GM21529 (cell line): ENCODE results near the gene ZMPSTE24.
A peak's percentile ranks its signal among the peaks of the same experiment; 100 is the strongest.

ENCODE experiments used
- ATAC-seq: cut with Tn5 transposase; IDR thresholded peaks from one replicate; pipeline ENCODE4 v1.9.1; 2021; ENCODE audit not compliant: unreplicated experiment

The ZMPSTE24 gene

DNA sequence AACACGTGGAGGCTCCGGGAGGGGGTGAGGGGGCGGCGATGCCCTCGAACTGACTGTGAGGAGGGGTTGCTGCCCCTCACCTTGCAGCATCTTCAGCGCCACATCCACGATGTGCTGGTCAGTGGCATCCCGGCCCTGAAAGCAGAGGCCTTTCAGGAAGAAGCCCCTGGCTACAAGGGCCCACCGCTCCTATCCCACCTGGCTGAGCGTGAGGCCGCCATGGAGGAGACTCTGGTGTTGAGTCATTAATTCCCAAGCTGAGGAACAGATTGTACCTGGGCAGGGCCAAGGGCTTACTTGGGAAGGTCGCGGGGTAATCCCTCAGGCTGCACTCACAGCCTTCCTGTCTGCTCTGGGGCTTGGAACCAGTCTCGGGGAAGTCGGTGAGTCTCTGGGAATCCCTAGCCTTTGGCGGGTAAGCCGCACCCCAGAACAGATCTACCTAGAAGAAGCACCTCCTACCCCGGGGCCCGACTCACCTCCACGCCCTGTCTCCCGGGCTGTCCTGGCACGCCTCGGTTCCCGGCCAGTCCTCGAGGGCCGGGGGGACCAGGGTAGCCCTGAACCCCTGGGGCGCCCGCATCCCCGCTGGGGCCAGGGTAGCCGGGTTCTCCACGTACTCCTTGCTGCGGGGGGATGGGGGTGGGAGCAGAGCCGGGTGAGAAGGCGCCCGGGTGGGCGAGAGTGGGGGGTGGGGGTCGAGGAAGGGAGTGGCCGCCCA, 45.2 kb downstream of the ZMPSTE24 start:
- no peak for ATAC-seq

DNA sequence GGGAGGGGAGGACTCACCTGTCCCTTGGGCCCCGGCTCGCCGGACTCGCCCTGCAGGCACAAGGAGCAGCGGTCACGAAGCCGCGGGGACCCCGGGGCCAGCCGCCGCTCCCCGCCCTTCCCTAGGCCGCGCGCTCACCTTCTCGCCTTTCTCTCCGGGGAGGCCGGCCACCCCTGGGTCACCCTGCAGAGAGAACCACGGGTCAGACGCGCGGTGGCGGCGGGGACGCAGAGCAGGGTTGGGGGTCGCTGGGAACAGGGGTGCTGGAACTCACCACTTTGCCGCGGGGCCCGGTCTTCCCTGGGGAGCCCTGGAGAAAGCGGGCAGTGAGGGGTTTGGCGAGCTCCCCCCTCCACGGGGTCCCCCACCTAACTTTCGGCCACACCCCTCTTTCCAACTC, 45.8 kb downstream of the ZMPSTE24 start:
- no peak for ATAC-seq

DNA sequence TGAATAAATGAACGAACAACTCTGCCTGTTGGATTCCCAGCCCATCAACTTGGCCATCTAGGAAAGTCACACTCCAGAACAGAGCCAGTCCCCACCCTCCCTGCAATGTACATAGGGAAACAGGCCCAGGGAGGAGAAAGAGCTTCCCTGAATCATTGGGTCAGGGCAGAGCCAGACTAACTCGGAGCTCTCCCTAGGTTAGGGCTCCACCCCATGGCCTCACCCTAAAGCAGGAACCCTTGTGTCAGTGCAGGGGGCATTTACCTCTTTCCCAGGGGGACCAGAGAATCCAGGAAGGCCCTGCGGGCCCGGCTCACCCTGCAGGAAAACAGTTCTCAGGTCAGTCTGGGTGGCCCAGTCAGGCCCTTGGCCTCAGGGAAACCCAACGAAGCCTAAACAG, 47.4 kb downstream of the ZMPSTE24 start:
- no peak for ATAC-seq

DNA sequence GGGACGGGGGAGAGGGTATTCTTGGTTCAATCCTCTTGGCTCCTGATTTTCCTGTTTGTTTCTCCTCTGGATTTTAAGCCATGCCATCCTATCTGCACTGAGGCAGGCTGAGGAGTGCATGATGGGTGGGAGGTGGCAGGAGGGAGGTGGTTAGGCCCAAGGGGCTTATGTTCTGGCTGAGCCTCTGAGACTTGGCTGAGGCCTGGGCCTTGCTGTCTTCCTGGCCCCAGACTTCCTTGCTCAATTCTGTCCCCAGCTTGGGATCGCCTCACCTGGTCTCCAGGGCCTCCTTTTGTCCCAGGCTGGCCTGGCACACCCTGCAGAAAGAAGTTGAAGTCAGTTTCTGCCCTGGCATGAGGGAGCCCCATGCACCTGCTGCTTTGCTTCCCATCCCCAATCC, 47.8 kb downstream of the ZMPSTE24 start:
- ATAC-seq, result no peak

DNA sequence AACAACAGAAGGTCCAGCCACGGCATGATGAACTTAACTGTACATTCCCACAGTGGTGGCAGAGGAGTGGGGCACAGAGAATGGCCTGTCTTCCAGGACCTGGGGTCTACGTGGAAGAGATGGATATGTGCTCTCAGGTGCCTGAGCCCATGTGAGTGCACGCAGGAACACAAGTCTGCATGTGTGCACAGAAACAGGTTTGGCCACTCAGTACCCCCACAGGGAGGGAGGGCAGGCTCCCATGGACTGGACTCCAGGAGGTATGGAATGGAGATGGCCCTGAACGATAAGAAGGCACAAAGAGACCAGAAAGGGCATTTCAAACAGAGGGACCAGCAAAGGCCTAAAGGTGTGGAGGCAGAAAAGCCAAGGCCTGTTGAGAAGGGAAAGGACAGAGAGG, 48.3 kb downstream of the ZMPSTE24 start:
- ATAC-seq, result no peak

DNA sequence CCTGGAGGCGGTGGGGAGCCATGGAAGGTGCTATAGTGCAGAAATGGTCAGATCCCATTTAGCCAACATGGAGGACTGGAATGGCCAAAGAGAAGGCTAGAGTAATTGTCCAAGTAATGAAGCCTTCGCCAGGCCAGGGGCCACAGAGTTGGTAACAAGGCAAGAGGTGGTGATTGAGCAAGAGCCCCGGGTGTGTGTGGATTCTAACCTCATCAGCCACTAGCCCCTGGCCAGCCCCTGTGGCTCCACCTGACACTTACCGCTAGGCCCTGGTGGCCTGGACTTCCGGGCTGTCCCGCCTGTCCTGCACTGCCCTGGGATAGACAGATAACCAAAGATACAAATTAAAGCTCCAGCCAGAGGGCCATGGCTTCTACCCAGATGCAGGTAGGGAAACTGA, 49.1 kb downstream of the ZMPSTE24 start:
- no peak for ATAC-seq

DNA sequence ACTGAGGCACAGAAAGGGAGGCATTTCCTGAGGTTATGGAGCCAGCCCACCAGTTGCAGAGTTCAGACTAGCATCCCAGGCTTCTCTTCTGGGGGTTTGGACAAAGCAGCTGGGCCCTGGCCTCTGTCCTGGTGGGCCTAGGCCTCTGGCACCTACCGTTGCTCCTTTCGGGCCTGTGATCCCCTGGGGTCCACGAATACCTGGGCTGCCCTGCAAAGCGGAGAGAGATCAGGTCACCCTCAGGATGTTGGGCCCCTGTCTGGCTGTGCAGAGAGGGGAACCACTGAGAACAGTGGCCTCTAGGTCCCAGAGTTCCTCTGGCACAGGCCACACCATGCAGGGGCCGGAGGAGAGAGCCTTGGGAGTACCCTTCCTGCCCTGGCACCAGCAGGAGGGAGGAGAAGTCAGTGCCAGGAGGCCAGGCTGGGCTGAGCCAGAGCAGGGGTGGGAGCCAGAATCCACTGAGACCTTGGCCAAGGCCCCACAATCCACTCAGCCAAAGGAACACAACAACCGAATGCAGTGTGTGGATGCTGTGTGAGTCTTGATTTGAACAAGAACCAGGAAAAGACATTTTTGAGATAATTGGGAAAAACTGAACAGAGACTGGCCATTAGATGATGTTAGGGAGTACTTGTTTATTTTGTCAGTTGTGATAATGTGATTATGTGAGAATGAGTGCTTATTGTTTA, 50.1 kb downstream of the ZMPSTE24 start:
- ATAC-seq, result no peak

DNA sequence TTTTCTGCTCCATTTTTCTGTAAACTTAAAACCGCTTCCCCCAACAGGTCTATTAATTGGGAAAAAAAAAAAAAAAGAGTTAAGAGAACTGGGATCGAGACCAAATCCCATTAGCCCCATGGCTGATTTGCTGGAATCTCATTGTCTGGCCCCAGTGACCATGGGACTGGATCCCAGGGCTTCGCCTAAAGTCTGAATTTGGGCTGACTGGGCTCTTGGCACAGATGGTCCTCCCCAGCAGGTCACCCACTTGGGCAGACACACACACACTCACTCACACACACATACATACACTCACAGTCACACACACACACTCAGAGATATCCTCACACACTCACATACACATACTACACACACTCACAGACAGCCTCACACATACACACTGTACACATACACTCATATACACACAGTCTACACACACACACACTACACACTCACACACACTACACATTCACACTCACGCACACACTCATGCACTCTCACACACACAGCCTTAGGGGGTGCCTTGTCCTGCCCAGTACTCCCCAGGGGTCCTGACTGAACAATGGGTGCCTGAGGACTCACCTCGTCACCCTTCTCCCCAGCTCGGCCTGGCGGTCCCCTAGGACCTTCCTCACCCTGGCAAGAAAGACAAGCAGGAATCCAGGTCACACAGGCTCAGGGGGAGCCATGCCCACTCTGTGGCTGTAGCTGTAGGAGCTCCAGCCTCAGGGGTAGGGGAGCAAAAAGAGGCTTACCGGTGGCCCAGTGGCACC, 51.5 kb downstream of the ZMPSTE24 start:
- ATAC-seq, result no peak

DNA sequence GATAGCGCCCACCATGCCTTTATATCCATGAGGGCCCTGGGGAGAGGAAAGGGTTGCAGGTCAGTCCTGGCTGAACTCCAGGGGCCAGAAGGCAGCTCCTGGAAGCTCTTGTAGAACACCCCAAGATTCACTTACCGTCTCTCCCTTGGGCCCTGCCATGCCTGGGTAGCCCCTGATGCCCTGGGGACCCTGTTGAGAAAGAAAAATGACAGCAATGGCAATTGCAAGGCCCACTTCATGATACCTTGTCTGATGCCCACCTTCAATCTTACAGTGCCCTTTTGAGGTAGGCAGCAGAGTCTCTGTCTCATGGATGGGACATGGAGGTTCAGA, 52.1 kb downstream of the ZMPSTE24 start:
- no peak for ATAC-seq

DNA sequence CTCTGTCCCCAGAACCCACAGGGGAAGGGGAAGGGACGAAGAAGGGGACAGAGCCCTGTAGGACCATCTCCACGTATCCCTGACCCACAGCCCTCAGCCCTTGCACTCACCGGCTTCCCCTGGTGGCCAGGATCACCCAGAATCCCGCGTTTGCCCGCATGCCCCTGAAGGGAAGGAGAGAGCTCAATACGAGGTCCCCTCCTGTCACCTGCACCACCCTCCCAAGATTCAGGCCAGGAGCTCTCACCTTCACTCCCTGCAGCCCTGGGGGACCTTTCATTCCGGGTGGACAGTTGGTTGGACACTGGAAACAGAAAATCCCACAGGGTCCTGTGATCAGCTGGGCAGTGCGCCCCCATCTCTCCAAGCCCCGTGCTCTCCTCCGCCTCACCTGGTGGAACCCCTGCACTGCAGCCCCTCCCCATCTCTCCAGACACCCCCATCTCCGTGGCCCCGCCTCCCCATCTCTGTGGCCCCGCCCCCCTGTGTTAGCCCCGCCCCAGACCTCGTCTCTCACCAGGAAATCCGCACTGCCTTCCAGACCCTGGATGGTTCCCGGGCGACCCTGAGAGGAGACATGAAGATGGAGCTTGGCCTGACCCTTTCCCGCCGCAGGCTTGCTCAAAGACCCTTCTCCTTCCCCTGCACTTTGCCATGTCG, 53.1 kb downstream of the ZMPSTE24 start:
- ATAC-seq, result no peak

DNA sequence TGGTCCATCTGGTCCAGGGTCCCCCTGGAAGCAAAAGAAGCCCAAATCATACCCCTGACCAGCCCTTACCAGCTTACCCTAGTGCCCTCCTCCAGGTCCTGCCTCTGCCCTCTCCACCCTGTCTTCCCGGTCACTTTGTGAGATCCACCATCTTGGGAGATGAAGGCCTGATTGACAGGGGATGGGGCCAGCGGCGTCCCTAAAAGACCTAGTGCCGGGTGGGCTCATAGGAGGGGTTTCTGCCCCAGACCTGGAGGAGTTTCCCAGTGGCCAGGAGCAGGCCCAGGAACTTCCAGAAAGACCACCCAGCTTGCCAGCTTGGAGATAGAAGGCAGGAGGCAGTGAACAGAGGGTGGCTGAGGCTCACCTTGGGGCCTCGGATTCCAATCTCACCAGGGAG, 53.7 kb downstream of the ZMPSTE24 start:
- ATAC-seq, result no peak

DNA sequence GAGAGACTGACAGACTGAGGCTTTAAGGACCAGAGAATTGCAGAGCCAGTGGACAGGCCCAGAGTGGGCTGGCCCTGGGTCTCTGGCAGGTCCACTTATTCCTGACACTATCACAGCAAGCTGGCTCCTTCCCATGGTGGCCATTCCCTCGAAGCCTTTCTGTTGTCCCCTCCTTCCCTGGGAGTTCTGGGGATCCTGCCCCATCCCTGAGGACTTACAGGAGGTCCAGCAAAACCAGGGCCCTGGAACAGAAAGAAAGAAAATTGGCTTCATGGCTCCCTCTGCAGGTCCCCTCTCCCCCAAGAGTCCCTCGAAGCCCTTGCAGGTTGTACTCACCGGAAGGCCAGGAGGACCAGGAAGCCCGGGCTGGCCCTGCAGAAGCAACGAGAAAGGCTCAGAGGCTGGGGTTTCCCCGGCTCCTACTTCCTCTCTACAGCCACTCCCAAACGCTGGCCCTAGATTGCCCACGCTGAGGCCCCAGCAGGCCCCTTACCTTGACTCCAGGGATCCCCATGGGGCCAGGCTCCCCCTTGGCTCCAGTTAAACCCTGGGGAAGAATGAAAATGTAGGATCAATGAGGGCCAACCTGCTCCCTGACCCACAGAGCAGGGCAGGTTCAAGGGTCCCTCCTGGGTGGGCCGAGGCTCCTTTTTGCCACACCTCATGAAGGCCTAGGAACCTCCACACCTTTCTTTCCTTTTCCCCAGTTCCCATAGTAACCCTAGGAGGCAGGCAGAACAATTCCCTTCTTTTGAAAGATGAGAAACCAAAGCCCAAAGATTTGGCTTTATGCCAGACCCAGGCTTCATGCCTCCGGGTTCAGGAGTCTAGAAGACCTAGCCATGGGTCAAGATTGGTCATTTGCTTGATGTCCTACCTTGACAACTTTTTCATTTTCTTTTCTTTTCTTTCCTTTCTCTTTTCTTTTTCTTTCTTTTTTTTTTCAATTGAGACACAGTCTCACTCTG, 54.5 kb downstream of the ZMPSTE24 start:
- peak; percentile 57 for ATAC-seq

DNA sequence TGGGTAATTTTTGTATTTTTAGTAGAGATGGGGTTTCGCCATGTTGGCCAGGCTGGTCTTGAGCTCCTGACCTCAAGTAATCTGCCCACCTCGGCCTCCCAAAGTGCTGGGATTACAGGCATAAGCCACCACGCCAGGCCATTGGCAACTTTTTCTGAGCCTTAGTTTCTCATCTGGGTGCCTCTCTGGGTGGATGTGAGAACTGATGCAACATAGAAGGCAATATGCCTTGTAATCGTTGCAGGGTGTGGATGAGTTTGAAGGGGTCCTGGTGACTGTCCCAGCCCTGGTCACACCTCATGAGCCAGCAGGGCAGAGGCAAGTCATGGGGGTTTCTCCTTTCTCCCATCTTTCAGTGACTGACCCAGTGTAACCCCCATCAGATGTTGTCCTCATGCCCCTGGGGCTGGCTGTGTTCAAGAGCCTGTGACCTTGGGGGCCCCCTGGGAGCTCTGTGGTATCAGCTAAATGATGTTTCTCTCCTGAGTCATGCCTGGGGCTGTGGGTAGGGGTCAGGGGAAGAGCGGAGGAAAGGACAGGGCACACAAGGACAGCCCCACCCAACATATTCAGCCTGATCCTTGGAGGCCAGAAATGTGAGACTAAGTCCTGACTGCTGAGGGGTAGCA, 55.4 kb downstream of the ZMPSTE24 start:
- no peak for ATAC-seq

DNA sequence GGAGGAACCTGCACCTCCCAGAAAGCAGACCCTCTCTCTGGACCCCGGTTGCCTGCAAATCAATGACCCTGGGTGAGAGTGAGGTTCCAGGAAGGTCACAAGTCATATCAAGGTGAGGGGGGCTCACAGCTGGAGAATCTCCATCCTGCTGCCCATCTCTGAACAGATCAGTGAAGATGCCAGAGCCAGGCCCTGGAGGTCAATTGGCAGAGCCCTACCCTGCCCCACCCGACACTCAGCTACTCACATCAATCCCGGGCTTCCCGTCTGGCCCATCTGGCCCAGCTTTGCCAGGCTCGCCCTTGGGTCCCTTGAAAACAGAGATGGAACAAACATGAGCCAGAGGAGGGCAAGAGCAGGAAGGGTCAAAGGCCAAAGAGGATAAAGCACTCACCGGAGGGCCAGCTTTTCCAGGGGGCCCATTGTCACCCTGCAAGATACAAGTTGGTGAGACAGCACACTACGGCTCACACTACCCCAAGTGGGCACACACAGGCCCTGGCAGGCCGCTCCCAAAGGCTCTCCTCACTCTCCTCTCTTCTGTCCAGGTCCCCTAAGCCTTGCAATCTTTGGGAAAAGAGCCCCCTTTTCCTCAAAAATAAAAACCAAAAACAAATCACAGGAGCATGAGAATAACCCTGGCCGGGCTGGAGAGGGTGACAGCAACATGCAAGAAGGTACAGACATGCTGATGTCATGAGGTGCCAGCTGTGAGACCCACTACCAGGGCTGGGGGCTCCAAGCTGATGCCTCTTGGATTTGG, 56.1 kb downstream of the ZMPSTE24 start:
- no peak for ATAC-seq

DNA sequence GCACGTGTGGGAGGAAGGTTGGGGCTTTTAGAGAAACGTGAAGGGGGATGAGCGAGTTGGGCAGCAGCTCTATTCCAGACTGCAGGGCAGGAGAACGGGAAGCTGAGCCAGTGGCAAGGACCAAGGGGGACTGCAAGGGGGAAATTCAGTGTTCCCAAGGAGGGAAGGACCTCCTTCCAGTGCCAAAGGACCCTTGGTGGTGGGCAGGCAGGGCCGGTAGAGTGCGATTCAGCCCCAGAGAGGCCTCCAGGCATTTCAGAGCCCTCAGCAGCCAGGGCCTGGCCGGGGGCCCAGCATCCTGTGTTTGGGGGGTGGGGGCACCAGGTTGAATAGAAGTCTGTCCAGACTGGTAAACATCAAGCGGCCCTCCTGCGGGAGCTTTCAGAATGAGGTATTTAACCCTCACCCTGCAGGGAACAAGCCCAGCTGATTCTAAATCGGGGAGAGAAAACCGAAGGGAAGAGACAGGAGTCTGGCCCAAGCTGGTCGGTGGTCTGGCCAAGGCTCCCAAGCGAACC, 56.7 kb downstream of the ZMPSTE24 start:
- ATAC-seq, result no peak

DNA sequence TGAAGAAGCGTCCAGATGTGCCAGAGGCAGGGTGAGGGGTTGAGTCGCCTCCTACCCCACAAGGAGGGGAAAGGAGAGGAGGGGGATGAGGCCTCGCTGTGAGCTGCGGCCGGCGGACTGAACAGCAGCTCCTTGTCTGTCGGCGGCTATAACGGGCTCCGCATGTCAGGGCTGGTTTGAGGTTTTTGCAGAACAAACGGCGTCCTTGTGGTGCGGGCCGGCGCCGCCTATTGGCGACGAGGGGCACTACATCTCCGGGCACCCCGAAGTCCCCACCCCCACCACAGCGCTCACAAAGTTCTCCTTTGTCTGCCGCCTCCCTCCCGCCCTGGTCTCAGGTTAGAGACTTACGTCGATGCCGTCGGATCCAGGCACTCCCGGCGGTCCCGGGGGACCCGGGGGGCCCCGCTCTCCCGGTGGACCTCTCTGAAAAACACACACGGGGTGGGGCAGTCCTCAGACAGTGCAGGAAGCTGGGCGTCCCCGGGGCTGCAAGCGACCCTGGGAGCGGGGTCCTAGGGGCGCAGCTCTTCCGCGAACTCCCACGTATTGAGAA, 57.3 kb downstream of the ZMPSTE24 start:
- no peak for ATAC-seq

DNA sequence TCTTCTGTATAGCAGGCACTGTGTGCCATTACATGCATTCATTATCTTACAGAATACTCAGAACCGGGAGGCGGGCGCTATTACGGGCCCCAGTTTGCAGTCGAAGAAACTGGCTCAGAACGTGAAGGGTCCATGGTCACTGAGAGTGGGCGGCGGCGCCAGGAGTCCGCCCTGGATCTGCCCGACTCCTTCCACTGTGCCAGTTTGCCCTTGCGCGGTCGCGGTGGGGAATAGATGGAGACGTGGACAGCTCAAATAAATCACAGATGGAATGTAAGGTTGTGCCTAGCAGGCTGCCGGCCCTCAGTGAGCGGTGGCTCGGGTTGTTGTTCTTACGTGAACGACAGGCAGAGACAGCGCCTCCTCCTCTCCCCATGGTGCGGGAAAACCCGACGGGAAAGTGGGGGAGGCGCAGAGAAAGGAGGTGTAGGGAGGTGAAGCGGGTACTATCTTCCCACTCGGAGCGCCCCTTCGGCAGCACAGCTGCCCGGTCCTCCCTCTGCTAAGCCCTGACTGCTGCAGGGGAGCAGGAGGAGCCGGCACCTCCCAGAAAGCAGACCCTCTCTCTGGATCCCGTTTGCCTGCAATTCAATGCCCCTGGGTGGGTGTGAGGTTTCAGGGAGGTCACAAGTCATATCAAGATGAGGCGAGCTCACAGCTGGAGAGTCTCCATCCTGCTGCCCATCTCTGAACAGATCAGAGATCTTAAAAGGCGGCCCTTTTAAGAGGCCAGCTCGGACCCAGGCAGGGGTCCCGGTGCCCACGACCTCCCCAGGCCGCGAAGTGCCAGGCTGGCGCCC, 58.0 kb downstream of the ZMPSTE24 start:
- no peak for ATAC-seq
